ENCODE results near the gene UQCC3.
"Not testable (repeated sequence)": the region's sequence is repeated elsewhere in the genome, so short reads cannot be mapped to it uniquely, and the experiment has no call there.

DNA sequence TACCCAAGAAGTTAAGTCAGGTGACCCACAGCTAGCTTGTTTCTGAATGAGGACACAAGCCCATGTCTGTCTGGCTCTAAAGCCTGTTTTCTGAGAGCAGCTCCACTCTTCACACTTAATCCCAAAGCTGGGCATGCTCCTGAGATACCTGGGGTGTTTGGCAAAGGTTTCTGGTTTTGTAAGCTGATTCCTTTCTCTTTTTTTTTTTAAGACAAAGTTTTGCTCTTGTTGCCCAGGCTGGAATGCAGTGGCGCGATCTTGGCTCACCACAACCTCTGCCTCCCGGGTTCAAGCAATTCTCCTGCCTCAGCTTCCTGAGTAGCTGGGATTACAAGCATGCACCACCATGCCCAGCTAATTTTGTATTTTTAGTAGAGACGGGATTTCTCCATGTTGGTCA lies 22.2 kb downstream of the UQCC3 start:
- TF ChIP-seq, protein P1, sequence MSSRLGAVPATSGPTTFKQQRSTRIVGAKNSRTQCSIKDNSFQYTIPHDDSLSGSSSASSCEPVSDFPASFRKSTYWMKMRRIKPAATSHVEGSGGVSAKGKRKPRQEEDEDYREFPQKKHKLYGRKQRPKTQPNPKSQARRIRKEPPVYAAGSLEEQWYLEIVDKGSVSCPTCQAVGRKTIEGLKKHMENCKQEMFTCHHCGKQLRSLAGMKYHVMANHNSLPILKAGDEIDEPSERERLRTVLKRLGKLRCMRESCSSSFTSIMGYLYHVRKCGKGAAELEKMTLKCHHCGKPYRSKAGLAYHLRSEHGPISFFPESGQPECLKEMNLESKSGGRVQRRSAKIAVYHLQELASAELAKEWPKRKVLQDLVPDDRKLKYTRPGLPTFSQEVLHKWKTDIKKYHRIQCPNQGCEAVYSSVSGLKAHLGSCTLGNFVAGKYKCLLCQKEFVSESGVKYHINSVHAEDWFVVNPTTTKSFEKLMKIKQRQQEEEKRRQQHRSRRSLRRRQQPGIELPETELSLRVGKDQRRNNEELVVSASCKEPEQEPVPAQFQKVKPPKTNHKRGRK (CRISPR knock-in tag; IDR thresholded peaks at IDR 0.05): not testable (repeated sequence)
- TF ChIP-seq FOXA3, ZNF274 (CRISPR knock-in tag; IDR thresholded peaks at IDR 0.05): not testable (repeated sequence)
